Activated T-cell treated with anti-CD3 and anti-CD28 coated beads for 4 hours (primary cell): ENCODE data around the gene PTPN13.

Experiments
- DNase-seq: peaks from one replicate; pipeline ENCODE4 v3.0.0-alpha.2; 2020

Gene PTPN13

GRCh38 chr4:86594559-86595425 is 677 bp downstream of the PTPN13 start:
- no peak for DNase-seq

- DNase-seq, result no peak
Observed at GRCh38 chr4:86595426-86595805, 1.3 kb downstream of the PTPN13 start.

GRCh38 chr4:86596807-86597206 is 2.7 kb downstream of the PTPN13 start:
- no peak for DNase-seq

- DNase-seq, result no peak
Observed at GRCh38 chr4:86600007-86600653, 6.0 kb downstream of the PTPN13 start.

GRCh38 chr4:86603311-86603885 is 9.3 kb downstream of the PTPN13 start:
- DNase-seq, result no peak

- DNase-seq, result no peak
Observed at GRCh38 chr4:86606809-86607208, 12.7 kb downstream of the PTPN13 start.

GRCh38 chr4:86608757-86609375 is 14.8 kb downstream of the PTPN13 start:
- DNase-seq, result no peak

- DNase-seq, result no peak
Observed at GRCh38 chr4:86611757-86612156, 17.6 kb downstream of the PTPN13 start.

- no peak for DNase-seq
Observed at GRCh38 chr4:86613734-86614133, 19.6 kb downstream of the PTPN13 start.

GRCh38 chr4:86614865-86615264 is 20.8 kb downstream of the PTPN13 start:
- DNase-seq, result no peak

GRCh38 chr4:86615501-86615900 is 21.4 kb downstream of the PTPN13 start:
- DNase-seq, result no peak

GRCh38 chr4:86619656-86620055 is 25.5 kb downstream of the PTPN13 start:
- no peak for DNase-seq

GRCh38 chr4:86621435-86621834 is 27.3 kb downstream of the PTPN13 start:
- DNase-seq, result no peak

- no peak for DNase-seq
Observed at GRCh38 chr4:86626066-86626465, 32.0 kb downstream of the PTPN13 start.

- DNase-seq, result no peak
Observed at GRCh38 chr4:86627462-86628135, 33.5 kb downstream of the PTPN13 start.

GRCh38 chr4:86630629-86631028 is 36.5 kb downstream of the PTPN13 start:
- no peak for DNase-seq

- no peak for DNase-seq
Observed at GRCh38 chr4:86631166-86631565, 37.1 kb downstream of the PTPN13 start.

GRCh38 chr4:86633854-86634253 is 39.7 kb downstream of the PTPN13 start:
- DNase-seq, result no peak

GRCh38 chr4:86640469-86640868 is 46.4 kb downstream of the PTPN13 start:
- no peak for DNase-seq

GRCh38 chr4:86641516-86642090 is 47.5 kb downstream of the PTPN13 start:
- no peak for DNase-seq

- DNase-seq, result no peak
Observed at GRCh38 chr4:86644892-86645291, 50.8 kb downstream of the PTPN13 start.

- no peak for DNase-seq
Observed at GRCh38 chr4:86652332-86652932, 58.3 kb downstream of the PTPN13 start.
